ENCODE results near the gene ALDH5A1.

ALDH5A1 gene

GRCh38 chr6:24583463-24584381, 89.0 kb downstream of the ALDH5A1 start (continued):
- TF ChIP-seq ZBTB11 (tag by site-specific recombination; conservative IDR thresholded peaks at IDR 0.05; ENCODE audit: low read depth), result no peak
- no peak for TF ChIP-seq ZNF571 (tag by site-specific recombination; IDR thresholded peaks at IDR 0.05)
- no peak; the same call in 1 of the 2 replicates for TF ChIP-seq PRDM1 (tag by site-specific recombination; IDR thresholded peaks at IDR 0.05)
- no peak for TF ChIP-seq MZF1 (tag by site-specific recombination; IDR thresholded peaks at IDR 0.05; ENCODE audit: borderline replicate concordance)
- no peak for TF ChIP-seq ZBTB7A (tag by site-specific recombination; IDR thresholded peaks at IDR 0.05; ENCODE audit: low read depth)
- no peak for TF ChIP-seq ZNF138 (tag by site-specific recombination; IDR thresholded peaks at IDR 0.05; ENCODE audit: borderline replicate concordance)
- no peak for TF ChIP-seq ZNF785 (tag by site-specific recombination; IDR thresholded peaks at IDR 0.05)
- no peak for TF ChIP-seq ZNF23 (tag by site-specific recombination; IDR thresholded peaks at IDR 0.05; ENCODE audit: borderline replicate concordance)
- TF ChIP-seq ZNF76 (tag by site-specific recombination; IDR thresholded peaks at IDR 0.05; ENCODE audit: borderline replicate concordance, low read depth), result peak; percentile 51; the same call in 1 of the 2 replicates
- peak; percentile 70; the same call in 1 of the 2 replicates for TF ChIP-seq YY1 (tag by site-specific recombination; IDR thresholded peaks at IDR 0.05)
- no peak for TF ChIP-seq ZNF792 (tag by site-specific recombination; IDR thresholded peaks at IDR 0.05)
- peak; percentile 95 for TF ChIP-seq ZNF366 (tag by site-specific recombination; conservative IDR thresholded peaks at IDR 0.05)
- TF ChIP-seq PRDM10 (tag by site-specific recombination; IDR thresholded peaks at IDR 0.05), result peak; percentile 49
- TF ChIP-seq ZNF654 (tag by site-specific recombination; IDR thresholded peaks at IDR 0.05; ENCODE audit: low read depth), result peak; percentile 41
- TF ChIP-seq ZNF26 (tag by site-specific recombination; IDR thresholded peaks at IDR 0.05), result no peak
- TF ChIP-seq ZNF18 (tag by site-specific recombination; IDR thresholded peaks at IDR 0.05), result peak; percentile 98
- no peak for TF ChIP-seq ZNF624 (tag by site-specific recombination; IDR thresholded peaks at IDR 0.05)
- peak; percentile 71 for TF ChIP-seq ZBTB8A (tag by site-specific recombination; IDR thresholded peaks at IDR 0.05)
- no peak for TF ChIP-seq REPIN1 (tag by site-specific recombination; IDR thresholded peaks at IDR 0.05; ENCODE audit: low read depth)
- TF ChIP-seq ZNF302 (tag by site-specific recombination; IDR thresholded peaks at IDR 0.05; ENCODE audit: low read depth), result no peak
- TF ChIP-seq OVOL3 (tag by site-specific recombination; IDR thresholded peaks at IDR 0.05), result peak; percentile 84; the same call in 1 of the 2 replicates
- TF ChIP-seq ZNF629 (tag by site-specific recombination; IDR thresholded peaks at IDR 0.05), result peak; percentile 88
- TF ChIP-seq TSHZ1 (tag by site-specific recombination; IDR thresholded peaks at IDR 0.05; ENCODE audit: borderline replicate concordance), result peak; percentile 93
- 0 out of 2 replicates have a peak, but pooled peaks have one; percentile 8 for TF ChIP-seq ZNF626 (tag by site-specific recombination; IDR thresholded peaks at IDR 0.05)
- TF ChIP-seq ZNF155 (tag by site-specific recombination; IDR thresholded peaks at IDR 0.05), result no peak

Data from HEK293 (cell line).